A673 (cell line): ENCODE results near the gene EXOSC7. TPM values are rescaled to one million over a fixed set of nuclear protein-coding genes. Genes with fewer than 3 reads are reported as not detected.

Experiments
- BruUV-seq: library from RNA; stranded (reverse); fragments of 400-500 nt; replicated peaks from 2 replicates; lab custom pipeline; 2021; lab: Mats Ljungman, UMichigan
- CTCF ChIA-PET: fragments of 300-600 bp; sonication (Branson Sonifier 250); formaldehyde crosslinking; loops from one replicate; lab custom pipeline; 2022; ENCODE audit warnings: antibody characterized with exemption; lab: Charles Lee
- POLR2A ChIA-PET: fragments of 300-600 bp; sonication (Branson Sonifier 250); formaldehyde crosslinking; loops from one replicate; lab custom pipeline; 2022; ENCODE audit warnings: antibody characterized with exemption; ENCODE audit not compliant: low non-redundant PET; lab: Charles Lee
- DNase-seq: peaks from one replicate; pipeline ENCODE4 v3.0.0-alpha.2; 2015; ENCODE audit warnings: low spot score
- H3K27ac ChIP-seq: fragments of 200-600 bp; sonication (generic); 2 replicates; pipeline ENCODE4 v1.5.1; 2016; ENCODE audit warnings: mixed run types, low read depth, mild to moderate bottlenecking, mixed read lengths, antibody characterized with exemption, low read length; ENCODE audit not compliant: poor library complexity, severe bottlenecking
- H3K27me3 ChIP-seq: fragments of 200-600 bp; sonication (generic); replicated peaks from 2 replicates; pipeline ENCODE4 v1.6.1; 2017; ENCODE audit warnings: mixed run types, low read depth, mild to moderate bottlenecking, mixed read lengths, antibody characterized with exemption, low read length; ENCODE audit not compliant: insufficient read depth, poor library complexity
- H3K36me3 ChIP-seq: fragments of 200-600 bp; sonication (generic); 2 replicates; pipeline ENCODE4 v1.6.1; 2016; ENCODE audit warnings: mixed run types, mild to moderate bottlenecking, mixed read lengths, antibody characterized with exemption, low read length; ENCODE audit not compliant: insufficient read depth, poor library complexity, severe bottlenecking
- H3K4me1 ChIP-seq: fragments of 200-600 bp; sonication (generic); 2 replicates; pipeline ENCODE4 v1.6.1; 2017; ENCODE audit warnings: mixed run types, mild to moderate bottlenecking, mixed read lengths, antibody characterized with exemption, low read length; ENCODE audit not compliant: insufficient read depth, poor library complexity, severe bottlenecking
- H3K4me3 ChIP-seq: fragments of 200-600 bp; sonication (generic); 2 replicates; pipeline ENCODE4 v1.5.1; 2016; ENCODE audit warnings: low read depth, mixed run types, mild to moderate bottlenecking, mixed read lengths, low read length; ENCODE audit not compliant: poor library complexity, severe bottlenecking
- H3K9me3 ChIP-seq: fragments of 200-600 bp; sonication (generic); 2 replicates; pipeline ENCODE4 v1.6.1; 2016; ENCODE audit warnings: mixed run types, low read depth, mild to moderate bottlenecking, mixed read lengths, antibody characterized with exemption, low read length; ENCODE audit not compliant: poor library complexity, severe bottlenecking
- EZH2 ChIP-seq: fragments of 200-600 bp; sonication (generic); IDR thresholded peaks from 2 replicates; pipeline ENCODE4 v1.6.1; 2017; ENCODE audit warnings: borderline replicate concordance, low read depth, mild to moderate bottlenecking, mixed read lengths, antibody characterized with exemption, low read length; ENCODE audit not compliant: poor library complexity, severe bottlenecking
- intact Hi-C: fragments of 100-400 bp; cut with micrococcal nuclease; formaldehyde crosslinking; loops from one replicate; pipeline ENCODE4 v1.10.0; 2022; ENCODE audit not compliant: unreplicated experiment
- total RNA-seq: library from RNA; stranded (reverse); gene quantifications from 2 replicates; pipeline ENCODE4 v1.2.3, GENCODE V29; 2021
- TF ChIP-seq, protein P1 (sequence below): fragments of 300-800, 200-600 bp; sonication (generic); conservative IDR thresholded peaks from 2 replicates; pipeline ENCODE4 v1.5.1; 2017; ENCODE audit warnings: low read depth, mild to moderate bottlenecking, antibody characterized with exemption, low read length, moderate library complexity, mixed read lengths

EXOSC7 gene
- total RNA-seq, 1 experiment from 2014 or later: 47.4 TPM

DNA sequence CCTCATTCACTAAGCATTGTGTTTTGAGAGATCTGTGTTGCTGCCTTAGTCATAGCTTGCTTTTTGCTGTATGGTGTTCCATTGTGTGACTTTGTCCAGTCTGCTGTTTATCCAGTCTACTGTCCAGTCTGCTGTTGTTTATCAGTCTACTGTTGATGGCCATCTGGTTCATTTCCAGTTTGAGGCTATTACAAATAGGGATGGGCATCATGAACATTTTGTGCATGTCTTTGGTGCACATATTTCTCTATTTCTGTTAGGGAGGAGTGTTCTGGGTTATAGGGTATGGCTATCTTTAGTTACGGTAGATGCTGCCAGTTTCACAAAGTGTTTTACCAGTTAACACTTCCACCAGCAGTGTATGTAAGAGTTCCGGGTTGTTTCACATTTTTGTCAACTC, 27.8 kb downstream of the EXOSC7 start:
- TF ChIP-seq, protein P1, sequence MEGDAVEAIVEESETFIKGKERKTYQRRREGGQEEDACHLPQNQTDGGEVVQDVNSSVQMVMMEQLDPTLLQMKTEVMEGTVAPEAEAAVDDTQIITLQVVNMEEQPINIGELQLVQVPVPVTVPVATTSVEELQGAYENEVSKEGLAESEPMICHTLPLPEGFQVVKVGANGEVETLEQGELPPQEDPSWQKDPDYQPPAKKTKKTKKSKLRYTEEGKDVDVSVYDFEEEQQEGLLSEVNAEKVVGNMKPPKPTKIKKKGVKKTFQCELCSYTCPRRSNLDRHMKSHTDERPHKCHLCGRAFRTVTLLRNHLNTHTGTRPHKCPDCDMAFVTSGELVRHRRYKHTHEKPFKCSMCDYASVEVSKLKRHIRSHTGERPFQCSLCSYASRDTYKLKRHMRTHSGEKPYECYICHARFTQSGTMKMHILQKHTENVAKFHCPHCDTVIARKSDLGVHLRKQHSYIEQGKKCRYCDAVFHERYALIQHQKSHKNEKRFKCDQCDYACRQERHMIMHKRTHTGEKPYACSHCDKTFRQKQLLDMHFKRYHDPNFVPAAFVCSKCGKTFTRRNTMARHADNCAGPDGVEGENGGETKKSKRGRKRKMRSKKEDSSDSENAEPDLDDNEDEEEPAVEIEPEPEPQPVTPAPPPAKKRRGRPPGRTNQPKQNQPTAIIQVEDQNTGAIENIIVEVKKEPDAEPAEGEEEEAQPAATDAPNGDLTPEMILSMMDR: no peak
- no peak for TF ChIP-seq EZH2
- DNase-seq: no peak
- H3K4me1 ChIP-seq: no peaks in the 10 kb centered on the region
- CTCF ChIA-PET: no interaction called here
- H3K36me3 ChIP-seq: peaks cover 71% of the 10 kb centered on the region
- H3K27ac ChIP-seq: no peak overlapping the region
- no peaks in the 10 kb centered on the region for H3K9me3 ChIP-seq
- H3K27me3 ChIP-seq: no peaks in the 10 kb centered on the region
- no TSS peak for BruUV-seq
- intact Hi-C loops: no loop called here
- POLR2A ChIA-PET: no interaction called here
- no peak overlapping the region for H3K4me3 ChIP-seq

DNA sequence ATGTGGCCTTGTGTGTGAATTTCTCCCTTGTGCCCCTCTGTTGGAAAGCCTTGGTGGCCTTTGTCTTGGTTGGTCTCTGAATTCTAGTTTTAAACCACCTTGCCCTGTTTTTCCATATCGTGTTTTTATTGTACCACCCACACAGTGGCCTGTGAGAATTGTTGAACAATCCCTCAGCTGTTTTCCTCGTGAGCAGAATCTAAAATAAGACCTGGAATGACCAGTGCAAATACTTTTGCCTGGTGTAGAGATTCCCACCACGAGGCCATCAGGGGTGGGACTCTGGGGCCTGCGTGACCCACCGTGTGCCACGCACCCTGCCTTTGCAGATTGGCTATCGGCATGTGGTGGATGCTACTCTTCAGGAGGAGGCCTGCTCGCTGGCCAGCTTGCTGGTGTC, 31.0 kb downstream of the EXOSC7 start:
- intact Hi-C loops: no loop called here
- H3K9me3 ChIP-seq: no peaks in the 10 kb centered on the region
- H3K27me3 ChIP-seq: no peaks in the 10 kb centered on the region
- TF ChIP-seq, protein P1: no peak
- TF ChIP-seq EZH2: no peak
- BruUV-seq: no TSS peak
- no peak overlapping the region for H3K27ac ChIP-seq
- no peak overlapping the region for H3K4me3 ChIP-seq
- H3K36me3 ChIP-seq: peaks cover 53% of the 10 kb centered on the region
- POLR2A ChIA-PET: no interaction called here
- no peak for DNase-seq
- CTCF ChIA-PET: no interaction called here
- peaks cover 17% of the 10 kb centered on the region for H3K4me1 ChIP-seq

DNA sequence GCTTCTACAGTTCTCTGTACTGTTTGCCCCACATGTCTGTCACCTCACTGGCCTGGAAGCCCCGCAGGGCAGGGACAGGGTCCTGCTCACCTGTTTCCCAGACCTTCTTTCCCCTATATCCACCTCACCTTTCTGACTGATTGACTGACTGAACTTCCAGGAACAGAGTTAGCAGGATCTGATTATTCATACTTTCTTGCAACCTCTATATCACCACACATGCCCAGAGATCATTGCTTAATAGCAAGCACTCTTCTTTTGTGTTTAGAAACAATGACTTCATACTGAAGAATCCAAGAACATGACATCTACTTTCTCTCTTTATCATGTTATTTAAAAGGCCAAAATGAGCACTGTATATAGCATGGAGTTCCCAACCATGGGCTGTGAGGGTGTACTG, 32.1 kb downstream of the EXOSC7 start:
- intact Hi-C loops: no loop called here
- CTCF ChIA-PET: no interaction called here
- POLR2A ChIA-PET: no interaction called here
- no peak overlapping the region for H3K4me3 ChIP-seq
- TF ChIP-seq, protein P1: no peak
- TF ChIP-seq EZH2: no peak
- H3K27me3 ChIP-seq: no peaks in the 10 kb centered on the region
- no TSS peak for BruUV-seq
- no peaks in the 10 kb centered on the region for H3K9me3 ChIP-seq
- no peak overlapping the region for H3K27ac ChIP-seq
- peaks cover 22% of the 10 kb centered on the region for H3K4me1 ChIP-seq
- no peak for DNase-seq
- peaks cover 52% of the 10 kb centered on the region for H3K36me3 ChIP-seq
